Measurements from ENCODE around the gene VPS9D1.
"Not testable (repeated sequence)": the region's sequence is repeated elsewhere in the genome, so short reads cannot be mapped to it uniquely, and the experiment has no call there.

GRCh38 chr16:89664238-89664637 lies 56.5 kb downstream of the VPS9D1 start:
- TF ChIP-seq CTCF, EP300, POLR2A (IDR thresholded peaks at IDR 0.05): not testable (repeated sequence)

All from ovary (tissue), 3 donors.